GM20000 (cell line): ENCODE data around the gene CD300A.

ENCODE experiments used
- DNase-seq: peaks from one replicate; pipeline ENCODE4 v3.0.0; 2012; ENCODE audit warnings: low spot score
- CTCF ChIP-seq: IDR thresholded peaks from 2 replicates; pipeline ENCODE4 v1.5.1; 2012; ENCODE audit warnings: mild to moderate bottlenecking, control low read depth; ENCODE audit errors: extremely low read depth, missing control alignments

The CD300A gene

GRCh38 chr17:74466111-74466827 is at the start of gene CD300A:
Gene CD300A (plus strand): TSS chr17:74466634. CDS start chr17:74466704, 70 bp downstream.
- DNase-seq: no peak

GRCh38 chr17:74417178-74418045 is 49.0 kb upstream of the CD300A start:
- DNase-seq: peak; percentile 71
- TF ChIP-seq CTCF: no peak

More at GRCh38 chr17:74466111-74466827, at the start of gene CD300A:
- no peak for TF ChIP-seq CTCF

GRCh38 chr17:74419928-74420411 is 46.5 kb upstream of the CD300A start:
- TF ChIP-seq CTCF: no peak
- no peak for DNase-seq

- TF ChIP-seq CTCF: no peak
These were observed 42.3 kb upstream of the CD300A start for GRCh38 chr17:74424117-74424516.

GRCh38 chr17:74424657-74425056 is 41.8 kb upstream of the CD300A start:
- DNase-seq: peak; percentile 3
- TF ChIP-seq CTCF: no peak

More at GRCh38 chr17:74424117-74424516, 42.3 kb upstream of the CD300A start:
- DNase-seq: no peak

GRCh38 chr17:74426551-74427047 is 39.8 kb upstream of the CD300A start:
- no peak for TF ChIP-seq CTCF
- no peak for DNase-seq

- no peak for TF ChIP-seq CTCF
- DNase-seq: no peak
These were observed 39.2 kb upstream of the CD300A start for GRCh38 chr17:74427048-74427762.
